ENCODE results near the gene ZNF197. TPM values are rescaled to one million over a fixed set of nuclear protein-coding genes. Genes with fewer than 3 reads are reported as not detected.

Gene ZNF197
- total RNA-seq, 1 donor from 2014 or later = 17.9 TPM

- TF ChIP-seq POLR2A (IDR thresholded peaks at IDR 0.05) (no peak), CTCF (IDR thresholded peaks at IDR 0.05) (no peak), POLR2AphosphoS5 (IDR thresholded peaks at IDR 0.05; ENCODE audit: insufficient read depth in 1 of 2, low read depth in 1 of 2) (no peak)
- intact Hi-C loops (cut with DNase I) = no loop called here
- Histone ChIP-seq H3K9me3 (no peaks in the 10 kb centered on the region), H3K4me3 (peak overlapping the region in 1 of 2 donors; percentile 84), H3K4me1 (peaks cover 14% of the 10 kb centered on the region), H3K27ac (no peak overlapping the region), H3K36me3 (peaks cover 0 to 39% of the 10 kb centered on the region in 2 donors), H3K27me3 (no peaks in the 10 kb centered on the region)
- DNase-seq (ENCODE audit: extremely low spot score in 2 of 2) = no peak
Observed at GRCh38 chr3:44649709-44650108, 24.9 kb downstream of the ZNF197 start.

DNA sequence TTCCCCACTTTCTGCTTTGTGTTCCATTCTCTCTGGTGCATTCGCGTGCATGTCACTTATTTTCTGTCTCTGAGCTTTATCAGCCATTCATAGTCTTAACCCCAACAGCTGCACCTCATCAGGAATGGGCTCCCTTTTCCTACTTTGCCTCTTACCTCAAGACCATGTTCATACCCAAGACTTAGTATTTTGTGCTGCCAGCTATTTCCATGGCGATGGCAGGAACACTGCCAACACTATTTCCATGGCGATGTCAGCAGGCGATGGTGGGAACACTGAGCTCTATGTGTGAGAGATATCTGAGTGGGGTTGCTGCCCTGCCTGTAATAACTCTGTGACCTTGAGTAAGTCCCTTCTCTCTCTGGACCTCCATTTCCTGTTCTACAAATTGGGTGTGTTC is 29.2 kb downstream of the ZNF197 start:
- Histone ChIP-seq H3K36me3 (peaks cover 4 to 81% of the 10 kb centered on the region in 2 donors), H3K4me1 (peaks cover 12% of the 10 kb centered on the region), H3K9me3 (peaks cover 3% of the 10 kb centered on the region), H3K27me3 (no peaks in the 10 kb centered on the region), H3K4me3 (no peak overlapping the region), H3K27ac (no peak overlapping the region)
- intact Hi-C loops (cut with DNase I) = no loop called here
- DNase-seq (ENCODE audit: extremely low spot score in 2 of 2) = no peak
- TF ChIP-seq CTCF (IDR thresholded peaks at IDR 0.05) (no peak), POLR2A (IDR thresholded peaks at IDR 0.05) (no peak), POLR2AphosphoS5 (IDR thresholded peaks at IDR 0.05; ENCODE audit: insufficient read depth in 1 of 2, low read depth in 1 of 2) (no peak)

DNA sequence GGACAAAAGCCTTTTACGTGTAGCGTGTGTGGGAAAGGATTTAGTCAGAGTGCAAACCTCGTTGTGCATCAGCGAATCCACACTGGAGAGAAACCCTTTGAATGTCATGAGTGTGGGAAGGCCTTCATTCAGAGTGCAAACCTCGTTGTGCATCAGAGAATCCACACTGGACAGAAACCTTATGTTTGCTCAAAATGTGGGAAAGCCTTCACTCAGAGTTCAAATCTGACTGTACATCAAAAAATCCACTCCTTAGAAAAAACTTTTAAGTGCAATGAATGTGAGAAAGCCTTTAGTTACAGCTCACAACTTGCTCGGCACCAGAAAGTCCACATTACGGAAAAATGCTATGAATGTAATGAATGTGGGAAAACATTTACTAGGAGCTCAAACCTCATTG is 34.2 kb downstream of the ZNF197 start:
- no peak for DNase-seq (ENCODE audit: extremely low spot score in 2 of 2)
- TF ChIP-seq POLR2A (IDR thresholded peaks at IDR 0.05) = no peak
- no peak for TF ChIP-seq CTCF (IDR thresholded peaks at IDR 0.05)
- TF ChIP-seq POLR2AphosphoS5 (IDR thresholded peaks at IDR 0.05; ENCODE audit: insufficient read depth in 1 of 2, low read depth in 1 of 2) = no peak
- intact Hi-C loops (cut with DNase I) = no loop called here
- no peak overlapping the region for H3K4me3 ChIP-seq
- no peaks in the 10 kb centered on the region for H3K27me3 ChIP-seq
- H3K36me3 ChIP-seq = peaks cover 6 to 75% of the 10 kb centered on the region in 2 donors
- peaks cover 13% of the 10 kb centered on the region for H3K9me3 ChIP-seq
- no peak overlapping the region for H3K27ac ChIP-seq
- H3K4me1 ChIP-seq = no peaks in the 10 kb centered on the region

DNA sequence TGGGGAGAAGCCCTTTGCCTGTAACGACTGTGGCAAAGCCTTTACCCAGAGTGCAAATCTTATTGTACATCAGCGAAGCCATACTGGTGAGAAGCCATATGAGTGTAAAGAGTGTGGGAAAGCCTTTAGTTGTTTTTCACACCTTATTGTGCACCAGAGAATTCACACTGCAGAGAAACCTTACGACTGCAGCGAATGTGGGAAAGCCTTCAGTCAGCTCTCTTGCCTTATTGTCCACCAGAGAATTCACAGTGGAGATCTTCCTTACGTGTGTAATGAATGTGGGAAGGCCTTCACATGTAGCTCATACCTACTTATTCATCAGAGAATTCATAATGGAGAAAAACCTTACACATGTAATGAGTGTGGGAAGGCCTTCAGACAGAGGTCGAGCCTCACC is 34.6 kb downstream of the ZNF197 start:
- no peak for DNase-seq (ENCODE audit: extremely low spot score in 2 of 2)
- TF ChIP-seq POLR2AphosphoS5 (IDR thresholded peaks at IDR 0.05; ENCODE audit: insufficient read depth in 1 of 2, low read depth in 1 of 2) (no peak), POLR2A (IDR thresholded peaks at IDR 0.05) (no peak), CTCF (IDR thresholded peaks at IDR 0.05) (no peak)
- H3K9me3 ChIP-seq = peaks cover 13% of the 10 kb centered on the region
- H3K4me1 ChIP-seq = no peaks in the 10 kb centered on the region
- intact Hi-C loops (cut with DNase I) = no loop called here
- H3K27ac ChIP-seq = no peak overlapping the region
- peaks cover 6 to 70% of the 10 kb centered on the region in 2 donors for H3K36me3 ChIP-seq
- no peaks in the 10 kb centered on the region for H3K27me3 ChIP-seq
- no peak overlapping the region for H3K4me3 ChIP-seq

DNA sequence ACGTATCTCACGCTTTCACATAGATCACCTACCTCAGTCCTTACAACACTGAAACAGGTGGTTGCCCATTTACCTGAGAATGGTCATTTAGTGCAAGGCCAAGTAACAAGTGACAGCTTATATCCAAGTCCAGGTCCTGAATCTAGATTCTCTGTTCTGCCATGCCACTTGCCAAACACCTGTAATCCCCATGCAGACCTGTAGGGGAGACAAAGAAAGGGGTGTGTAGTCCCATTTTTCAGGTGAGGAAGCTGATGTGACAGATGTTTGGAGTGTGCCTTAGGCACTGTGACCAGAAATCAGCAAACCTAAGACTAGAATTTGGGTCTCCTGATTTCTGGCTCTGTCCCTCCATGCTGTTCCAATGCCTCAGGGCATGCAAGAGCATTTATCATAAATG is 36.4 kb downstream of the ZNF197 start:
- Histone ChIP-seq H3K27me3 (no peaks in the 10 kb centered on the region), H3K27ac (no peak overlapping the region), H3K36me3 (peaks cover 6 to 54% of the 10 kb centered on the region in 2 donors), H3K9me3 (peaks cover 13% of the 10 kb centered on the region), H3K4me3 (no peak overlapping the region), H3K4me1 (no peaks in the 10 kb centered on the region)
- intact Hi-C loops (cut with DNase I) = no loop called here
- DNase-seq (ENCODE audit: extremely low spot score in 2 of 2) = no peak
- TF ChIP-seq POLR2A (IDR thresholded peaks at IDR 0.05) = no peak
- no peak for TF ChIP-seq POLR2AphosphoS5 (IDR thresholded peaks at IDR 0.05; ENCODE audit: insufficient read depth in 1 of 2, low read depth in 1 of 2)
- TF ChIP-seq CTCF (IDR thresholded peaks at IDR 0.05) = peak in 1 of 3 experiments; percentile 7
